ENCODE results near the gene ATP5PB.

ATP5PB gene, protein sequence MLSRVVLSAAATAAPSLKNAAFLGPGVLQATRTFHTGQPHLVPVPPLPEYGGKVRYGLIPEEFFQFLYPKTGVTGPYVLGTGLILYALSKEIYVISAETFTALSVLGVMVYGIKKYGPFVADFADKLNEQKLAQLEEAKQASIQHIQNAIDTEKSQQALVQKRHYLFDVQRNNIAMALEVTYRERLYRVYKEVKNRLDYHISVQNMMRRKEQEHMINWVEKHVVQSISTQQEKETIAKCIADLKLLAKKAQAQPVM

DNA sequence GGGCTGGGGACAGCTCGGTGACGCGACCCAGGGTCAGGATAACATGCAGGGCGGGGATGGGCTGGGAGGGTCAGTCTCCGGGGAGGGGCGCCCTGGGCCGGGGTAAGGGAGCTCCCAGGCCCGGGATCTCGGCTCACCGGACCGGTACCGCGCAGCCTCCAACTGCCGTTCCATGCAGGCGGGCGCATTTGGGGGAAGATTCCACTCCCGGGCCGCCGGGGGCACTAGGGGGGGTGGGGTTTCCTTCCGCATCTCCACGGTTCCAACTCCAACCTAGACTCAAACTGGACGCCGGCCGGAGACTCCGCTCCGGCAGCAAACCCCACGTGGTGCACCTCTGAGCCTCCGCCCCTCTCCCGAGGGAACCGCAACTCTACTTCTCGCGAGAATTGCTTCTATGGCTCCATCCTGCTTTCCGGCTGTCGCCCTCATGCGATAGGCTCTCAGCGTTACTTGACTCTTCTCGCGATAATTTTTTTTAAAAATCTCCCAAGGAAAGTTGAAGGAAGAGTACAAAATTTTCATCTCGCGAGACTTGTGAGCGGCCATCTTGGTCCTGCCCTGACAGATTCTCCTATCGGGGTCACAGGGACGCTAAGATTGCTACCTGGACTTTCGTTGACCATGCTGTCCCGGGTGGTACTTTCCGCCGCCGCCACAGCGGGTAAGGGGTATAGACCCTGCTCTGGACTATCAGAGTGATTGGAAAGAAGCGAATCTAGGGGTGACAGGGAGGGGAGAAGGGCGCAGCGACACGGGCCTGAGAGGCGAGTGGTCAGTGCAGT is at the start of gene ATP5PB, which contains the start of gene WDR77:
ATP5PB (plus strand) TSS at position 547 of the 785 bp plus-strand sequence; CDS start at position 625, 78 bp downstream.
WDR77 (minus strand) TSS at position 339 of the 785 bp plus-strand sequence; CDS start at position 252, 87 bp downstream.
- peak; percentile 99 for DNase-seq

DNA sequence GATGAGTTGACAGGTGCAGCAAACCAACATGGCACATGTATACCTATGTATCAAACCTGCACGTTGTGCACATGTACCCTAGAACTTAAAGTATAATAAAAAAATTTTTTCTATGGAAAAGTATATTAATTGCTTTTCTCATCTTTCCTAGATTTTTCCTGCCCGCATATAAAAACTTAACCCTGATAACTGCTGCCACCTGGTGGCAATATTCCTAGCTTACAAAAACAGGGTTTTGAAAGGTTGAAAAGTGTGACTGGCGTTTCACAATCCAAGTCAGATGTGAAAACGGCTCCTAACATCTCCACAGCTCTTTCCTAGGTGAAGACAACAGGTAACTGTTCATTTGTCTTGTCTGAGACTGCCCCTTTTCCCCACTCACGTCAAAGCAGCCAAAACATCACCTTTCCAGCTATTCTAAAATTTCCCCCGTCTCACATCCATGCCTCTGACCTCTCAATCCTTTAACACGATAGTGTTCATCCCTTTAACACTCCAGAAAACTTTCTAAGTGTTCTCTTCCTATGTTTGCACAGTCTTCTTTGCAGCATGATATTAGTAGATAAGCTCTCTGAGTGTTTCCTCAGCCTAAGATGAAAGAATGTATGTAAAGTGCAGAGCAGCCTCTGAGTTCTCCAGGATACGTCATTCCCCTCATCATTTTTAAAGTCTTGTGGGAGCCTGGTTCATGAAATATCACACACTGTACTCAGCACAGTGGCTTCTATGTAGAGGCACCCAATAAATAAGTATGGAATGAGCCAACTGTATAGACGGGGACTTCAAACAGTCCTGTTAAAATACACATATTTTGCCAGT is 49.3 kb upstream of the ATP5PB start:
- DNase-seq = peak; percentile 12

DNA sequence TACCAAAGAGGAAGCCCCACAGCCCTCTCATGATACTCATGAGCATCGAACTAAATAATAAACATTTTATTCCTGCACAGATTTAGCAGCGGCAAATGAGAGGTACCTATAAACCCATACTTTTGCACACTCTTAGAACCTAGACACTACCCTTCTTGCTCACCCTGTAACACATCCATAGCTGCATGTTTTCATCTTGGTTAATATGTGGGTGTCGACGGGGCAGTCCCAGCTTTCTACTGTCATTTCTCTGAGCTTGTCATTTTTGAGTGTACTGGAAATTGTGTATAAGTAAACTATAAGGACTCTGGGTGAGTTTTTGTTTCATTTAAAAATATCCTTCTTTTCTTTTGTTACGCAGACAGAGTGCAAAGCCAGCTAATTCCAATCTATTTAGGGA is 47.2 kb upstream of the ATP5PB start:
- no peak for DNase-seq

DNA sequence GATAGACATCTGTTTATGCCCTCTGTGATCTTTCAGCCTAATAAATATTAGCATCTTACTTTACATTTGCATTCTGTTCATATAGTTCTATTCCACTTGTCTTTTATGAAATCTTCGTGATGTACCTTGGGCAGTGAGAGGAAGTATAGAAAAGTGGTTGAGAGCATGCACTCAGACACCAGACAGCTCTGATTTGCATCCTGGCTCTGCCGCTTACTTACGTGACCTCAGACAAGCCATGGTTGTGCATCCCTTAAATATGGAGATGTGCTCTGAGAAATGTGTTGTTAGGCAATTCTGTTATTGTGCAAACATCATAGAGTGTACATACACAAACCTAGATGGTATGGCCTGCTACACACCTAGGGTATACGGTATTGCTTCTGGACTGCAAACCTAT is 44.7 kb upstream of the ATP5PB start:
- DNase-seq = no peak

DNA sequence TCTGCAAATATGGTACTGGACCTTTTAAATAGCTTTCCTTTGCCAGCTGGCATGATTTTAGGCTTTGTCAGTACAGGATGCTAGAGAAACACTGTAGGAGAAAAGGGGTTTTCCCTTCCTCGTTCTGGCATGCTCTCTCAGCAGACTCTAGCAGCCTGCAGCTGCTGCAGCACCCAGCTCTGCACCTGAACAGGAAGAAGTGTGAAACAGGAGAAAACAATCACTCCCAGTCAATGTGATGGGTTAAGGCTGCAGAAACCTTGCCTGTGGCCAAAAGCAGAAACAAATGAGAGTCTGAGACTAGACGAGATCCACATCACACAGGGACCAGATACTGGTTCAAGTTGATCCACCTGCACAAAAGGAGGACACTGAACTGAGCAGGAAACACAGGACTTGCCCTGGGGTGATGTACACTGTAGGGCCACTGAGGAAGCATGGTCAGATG is 42.9 kb upstream of the ATP5PB start:
- no peak for DNase-seq

DNA sequence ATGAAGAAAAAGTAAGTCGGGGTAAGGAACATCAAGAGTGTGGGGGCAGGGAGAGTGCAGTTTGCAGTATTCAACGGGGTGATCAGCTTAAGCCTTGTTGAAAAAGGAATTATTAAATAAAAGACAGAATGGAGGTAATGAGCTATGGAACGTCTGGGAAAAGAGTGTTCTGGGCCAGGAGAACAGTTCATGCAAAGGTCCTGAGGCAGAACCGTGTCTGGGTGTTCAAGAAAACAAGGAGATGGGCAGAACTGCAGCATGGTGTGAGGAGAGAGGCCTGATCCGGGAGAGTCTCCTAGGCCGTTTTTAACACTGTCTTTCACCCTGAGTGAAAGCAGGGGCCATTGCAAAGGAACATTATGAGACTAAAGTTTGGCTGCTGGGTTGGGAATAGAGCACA is 42.0 kb upstream of the ATP5PB start:
- no peak for DNase-seq

DNA sequence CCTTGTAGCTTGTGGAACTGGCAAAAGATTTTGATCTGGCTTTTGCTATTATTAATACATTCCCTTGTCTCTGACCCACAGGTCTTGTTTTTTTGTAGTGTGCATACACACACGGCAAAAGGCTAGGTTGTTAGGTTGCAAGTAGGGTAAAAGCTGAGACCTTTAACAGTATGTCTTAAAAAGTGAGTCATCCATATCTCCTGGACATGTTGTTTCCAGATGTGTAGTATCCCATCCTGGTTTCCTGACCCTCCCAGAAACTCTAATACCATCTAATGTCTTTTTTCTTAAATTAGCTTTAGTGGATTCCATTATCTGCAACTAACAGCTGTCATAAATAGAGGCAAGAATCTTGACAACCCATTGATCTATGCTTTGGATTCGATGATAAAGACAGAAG is 36.4 kb upstream of the ATP5PB start:
- no peak for DNase-seq

DNA sequence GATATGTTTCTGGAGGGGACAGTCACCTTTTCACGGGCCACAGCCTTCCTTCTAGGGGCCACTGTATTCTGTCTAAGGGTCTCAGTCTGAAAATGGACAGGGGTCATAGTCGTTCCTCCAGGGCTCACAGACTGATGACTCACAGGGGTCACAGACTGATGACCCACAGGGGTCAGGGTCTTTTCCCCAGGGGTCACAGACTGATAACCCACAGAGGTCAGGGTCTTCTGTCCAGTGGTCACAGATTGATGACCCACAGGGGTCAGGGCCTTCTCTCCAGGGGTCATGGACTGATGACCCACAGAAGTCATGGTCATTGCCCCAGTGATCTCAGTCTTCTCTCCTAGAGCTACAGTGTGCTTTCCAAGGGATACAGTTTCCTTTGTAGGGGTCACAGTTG is 34.5 kb upstream of the ATP5PB start:
- DNase-seq = no peak

DNA sequence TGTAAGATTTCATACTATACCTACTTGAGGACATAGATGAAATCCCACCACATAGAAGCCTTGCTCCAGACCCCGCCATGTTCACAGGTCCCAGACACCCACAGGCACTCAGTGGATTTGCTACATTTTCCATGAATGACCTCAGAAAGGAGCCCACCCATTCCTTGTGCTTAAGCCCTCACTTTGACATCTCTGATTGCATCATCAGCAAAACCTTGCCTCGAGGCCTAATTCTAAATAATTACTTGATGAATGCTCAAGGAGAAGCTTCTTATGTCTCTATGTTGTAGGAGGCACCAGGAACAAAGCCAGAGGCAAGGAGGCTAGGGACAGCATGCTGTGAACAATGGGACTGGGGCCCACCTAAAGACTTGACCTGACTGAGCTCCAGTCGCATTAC is 33.8 kb upstream of the ATP5PB start:
- no peak for DNase-seq

DNA sequence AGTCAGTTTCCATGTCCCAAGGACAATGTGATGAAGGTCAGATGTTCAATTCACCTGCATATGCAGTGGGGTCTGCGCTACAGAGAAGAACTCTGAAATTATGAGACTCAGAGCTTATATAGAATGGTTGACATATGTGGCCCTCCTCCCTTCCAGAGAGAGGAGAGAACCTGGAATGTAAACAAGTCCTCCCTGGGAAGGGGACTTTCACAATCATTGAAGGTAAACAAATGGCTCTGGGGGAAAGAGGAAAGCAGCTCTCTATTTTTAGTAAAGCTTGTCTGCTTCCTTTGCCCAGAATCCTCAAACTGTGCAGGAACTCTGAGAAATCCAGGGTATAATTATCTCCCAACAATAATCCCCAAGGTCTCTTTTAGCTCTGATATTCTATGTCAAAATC is 31.5 kb upstream of the ATP5PB start:
- no peak for DNase-seq

DNA sequence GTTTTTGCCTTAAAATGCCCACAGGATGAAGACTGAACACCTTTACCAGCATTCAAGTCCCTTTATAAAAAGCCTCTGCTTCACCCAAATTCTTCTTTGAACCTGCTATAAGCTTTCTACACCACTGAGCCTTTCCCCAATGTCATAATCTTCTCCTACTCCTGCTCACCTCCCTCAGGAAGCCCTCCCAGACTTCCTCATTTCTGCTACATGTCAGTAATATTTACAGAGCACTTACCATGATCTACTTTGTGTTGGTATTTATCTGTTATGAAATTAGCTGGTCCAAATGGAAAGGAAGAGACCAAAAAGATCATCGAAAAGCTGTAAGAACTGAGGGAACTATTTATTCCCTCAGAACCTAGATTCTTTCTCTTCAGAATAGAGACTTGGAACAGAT is 30.2 kb upstream of the ATP5PB start:
- DNase-seq = no peak

DNA sequence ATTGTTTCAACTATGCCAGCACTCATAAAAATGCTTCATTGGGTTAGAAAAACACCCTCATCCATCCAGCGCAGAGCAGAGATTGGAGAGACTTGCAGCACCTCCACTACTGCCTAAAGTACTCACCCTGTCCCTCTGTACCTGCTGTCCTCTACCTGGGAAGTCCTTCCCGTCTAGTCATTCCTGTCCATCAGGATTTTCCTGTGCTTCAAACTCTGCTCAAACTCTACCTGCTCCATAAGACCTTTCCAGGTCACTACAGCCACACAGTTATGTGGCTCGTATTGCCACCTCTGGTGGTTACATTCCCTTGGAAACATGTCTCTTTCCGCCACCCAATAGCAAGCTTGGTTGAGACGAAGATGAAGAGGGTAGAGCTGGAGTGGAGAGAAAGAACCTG is 28.9 kb upstream of the ATP5PB start:
- no peak for DNase-seq

DNA sequence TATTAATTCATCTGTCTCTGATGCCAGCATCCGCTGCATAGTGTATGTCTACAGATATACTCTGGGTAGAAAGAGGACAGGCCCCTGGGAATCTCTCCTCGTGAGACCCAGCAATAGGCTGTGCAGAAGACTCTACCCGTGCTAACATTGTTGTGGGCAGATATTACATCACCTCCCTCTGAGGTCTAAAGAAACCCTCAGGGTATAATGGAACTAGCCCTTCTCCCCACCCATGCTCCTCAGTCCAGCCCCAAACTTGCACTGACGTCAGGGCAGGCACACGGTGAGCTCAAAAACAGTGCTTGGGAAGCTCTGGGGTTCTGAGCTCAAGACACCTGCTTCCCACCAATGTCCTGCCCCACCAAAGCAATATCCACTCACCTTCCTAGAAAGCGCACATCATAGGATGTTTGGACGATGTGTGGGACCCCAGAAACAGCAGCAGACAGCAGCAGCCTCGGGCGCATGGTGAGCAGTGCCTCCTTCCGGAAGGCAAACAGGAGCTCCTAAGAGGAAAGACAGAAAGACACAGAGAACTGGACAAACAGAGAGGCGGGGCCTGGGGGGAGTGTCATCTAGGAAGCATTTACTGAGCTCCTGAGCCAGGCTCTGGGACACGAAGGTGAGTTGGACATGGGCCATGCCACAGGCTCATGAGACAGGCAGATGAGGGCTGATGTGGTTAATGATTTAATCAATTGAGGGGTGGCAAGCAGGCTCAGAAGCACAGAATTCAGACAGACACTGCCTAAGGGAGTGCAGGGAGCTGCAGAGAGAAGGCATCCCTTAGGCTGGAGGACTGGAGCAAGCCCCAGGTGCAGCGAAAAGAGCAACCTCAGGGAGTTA is 26.5 kb upstream of the ATP5PB start:
- DNase-seq = no peak

DNA sequence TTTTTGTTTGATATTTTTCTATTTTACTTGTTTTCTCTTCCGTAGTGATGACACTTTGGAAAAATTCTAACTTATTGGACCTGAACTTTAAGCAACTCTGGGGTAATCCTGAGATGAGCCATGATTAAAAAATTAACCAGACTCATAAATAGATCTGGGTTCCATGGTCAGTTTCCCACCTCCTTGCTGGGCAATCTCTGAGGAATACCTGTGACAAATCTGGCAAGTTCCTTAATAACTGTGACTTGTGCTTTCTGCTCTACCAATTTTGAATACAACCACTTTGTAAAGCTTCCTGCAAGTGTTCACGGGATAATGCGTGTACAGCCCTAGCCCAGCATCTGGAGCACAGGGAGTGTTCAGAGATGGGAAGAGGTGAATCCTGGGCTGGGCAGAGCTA is 25.0 kb upstream of the ATP5PB start:
- DNase-seq = no peak

DNA sequence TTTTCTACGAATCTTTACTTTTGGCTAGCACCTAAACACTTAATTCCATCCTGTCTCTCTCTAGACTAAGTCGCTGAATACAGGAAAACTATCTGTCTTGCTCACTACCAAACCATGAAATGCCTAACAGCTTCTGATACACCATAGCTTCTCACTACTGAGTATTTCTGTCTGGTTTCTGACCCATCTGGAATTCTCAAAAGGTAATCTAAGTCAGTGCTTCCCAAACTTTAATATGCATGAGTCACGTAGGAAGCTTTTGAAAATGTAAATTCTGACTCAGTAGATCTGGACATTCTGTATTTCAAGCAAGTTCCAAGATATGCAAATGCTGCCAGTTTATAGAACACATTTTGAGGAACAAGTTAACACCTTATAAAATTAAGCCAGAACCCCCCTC is 12.5 kb upstream of the ATP5PB start:
- DNase-seq = no peak

DNA sequence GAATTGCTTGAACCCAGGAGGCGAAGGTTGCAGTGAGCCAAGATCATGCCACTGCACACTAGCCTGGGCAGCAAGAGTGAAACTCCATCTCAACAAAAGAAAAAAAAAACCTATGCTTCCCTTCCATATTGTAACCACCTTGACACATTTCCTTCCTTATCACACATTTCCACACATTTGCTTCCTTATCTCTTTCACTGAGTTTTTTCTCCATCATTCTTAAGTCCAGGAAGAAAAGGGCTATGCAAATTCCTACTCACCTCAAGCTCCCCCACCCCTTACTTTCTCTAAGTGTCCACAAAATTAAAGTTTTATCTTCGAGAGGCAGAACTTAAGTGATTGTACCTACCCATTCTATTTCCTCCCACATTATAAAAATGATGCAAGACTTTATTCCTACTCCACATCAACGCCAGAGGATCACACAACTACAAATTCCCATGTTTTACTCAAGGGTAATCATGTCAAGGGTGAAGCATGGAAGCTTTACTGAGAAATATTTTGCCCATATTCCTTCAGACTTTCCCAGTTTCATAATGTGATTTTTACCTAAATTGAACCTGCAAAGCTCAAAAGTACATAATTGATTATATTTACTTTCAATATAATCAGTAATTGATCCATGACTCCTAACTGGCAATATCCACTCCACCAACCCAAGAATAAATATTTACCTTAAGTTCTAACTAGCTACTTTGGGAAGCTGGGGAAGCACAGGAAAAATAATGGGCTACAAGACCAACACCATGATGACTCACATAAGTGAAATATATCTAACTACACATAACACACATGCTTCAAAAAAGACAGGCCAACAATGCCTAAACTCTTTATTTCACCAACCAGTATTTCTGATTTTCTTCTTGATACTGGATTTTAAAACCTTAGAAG is 9.6 kb upstream of the ATP5PB start:
- no peak for DNase-seq

DNA sequence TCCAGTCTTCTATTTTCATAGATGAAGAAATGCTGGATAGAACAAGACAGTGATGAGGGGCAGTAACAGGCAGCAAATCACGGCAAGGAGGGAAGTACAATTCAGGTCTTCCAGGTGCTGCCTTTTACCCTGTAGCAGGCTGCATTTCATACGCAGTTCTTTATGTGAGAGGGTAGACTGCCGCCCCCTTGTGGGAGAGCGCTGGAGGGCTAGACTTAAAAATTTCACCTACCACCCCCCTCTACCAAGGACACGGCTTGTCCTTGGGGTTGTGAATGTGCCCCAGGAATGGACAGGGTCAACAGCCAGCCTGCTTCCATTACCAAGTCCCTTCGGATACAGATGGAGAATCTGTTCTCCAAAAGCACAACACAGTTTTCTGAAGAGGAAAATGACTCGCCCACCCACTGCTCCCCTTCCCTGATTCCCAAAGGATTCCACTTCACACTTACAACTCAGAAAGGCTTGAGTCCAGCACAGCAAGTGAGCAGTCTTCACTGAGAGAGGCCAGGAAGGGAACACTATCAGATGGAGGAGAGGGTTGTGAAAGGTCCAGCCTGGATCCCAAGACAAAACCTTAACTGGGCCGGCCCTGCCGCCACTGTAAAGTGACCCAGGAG is 7.6 kb upstream of the ATP5PB start:
- DNase-seq = no peak

DNA sequence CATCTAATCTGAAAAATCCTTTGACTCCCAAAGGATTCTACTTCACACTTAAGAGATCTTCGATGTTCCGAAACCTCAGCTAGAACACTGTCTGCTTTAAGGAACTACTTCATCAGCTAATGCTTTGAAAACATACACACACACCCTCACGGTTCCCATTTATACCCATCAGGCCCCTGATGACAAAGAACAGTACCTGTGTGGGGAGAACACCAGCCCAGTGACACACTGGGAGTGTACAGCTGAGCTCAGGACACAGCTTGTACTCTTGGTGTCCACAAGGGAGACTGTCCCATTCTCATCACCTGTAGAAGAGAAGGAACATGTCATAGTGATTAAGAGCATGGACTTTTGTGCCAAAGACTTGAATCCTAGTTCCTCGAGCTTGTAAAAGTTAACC is 6.8 kb upstream of the ATP5PB start:
- DNase-seq = no peak

DNA sequence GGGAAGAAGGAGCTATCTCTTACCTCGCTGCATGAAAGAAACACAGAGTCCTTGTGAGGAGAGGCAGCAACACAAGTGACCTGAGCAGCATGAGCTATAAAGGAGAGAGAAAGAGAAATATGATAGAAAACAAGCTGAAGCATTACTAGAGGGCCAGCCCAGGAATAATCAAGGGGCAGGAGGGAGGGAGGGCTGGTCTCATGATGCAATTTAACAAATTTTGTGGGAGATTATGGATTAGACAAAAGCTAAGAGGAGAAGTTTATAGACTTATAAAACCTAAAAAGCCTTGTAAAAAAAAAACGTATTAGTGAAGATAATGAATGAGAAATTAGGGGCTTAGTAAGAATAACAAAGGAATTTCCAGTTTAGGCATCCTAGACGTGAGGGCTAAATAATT is 5.2 kb upstream of the ATP5PB start:
- DNase-seq = no peak

DNA sequence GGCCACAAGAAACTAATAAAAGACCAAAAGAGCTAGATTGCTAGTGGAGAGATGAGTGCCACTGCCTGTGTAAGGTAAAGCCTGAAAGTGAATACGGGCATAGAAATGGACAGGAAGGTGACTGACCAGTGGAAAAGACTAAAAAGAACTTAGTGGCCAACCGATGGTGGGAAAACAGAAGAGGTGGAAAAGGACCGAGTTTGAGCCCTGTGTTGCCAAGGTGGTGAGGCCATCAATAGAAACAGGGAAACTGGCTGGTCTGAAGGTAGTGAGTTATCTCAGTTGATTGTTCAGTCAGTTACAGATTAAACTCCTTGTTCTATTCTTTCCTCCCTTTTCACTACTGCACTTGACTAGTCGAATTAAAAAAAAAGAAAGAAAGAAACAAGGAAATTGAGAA is 2.7 kb upstream of the ATP5PB start:
- DNase-seq = no peak
